Loucy (cell line): ENCODE results near the gene MTMR10.

Experiments used
- H2AFZ ChIP-seq: fragments of 200-600 bp; sonication (generic); 2 replicates; pipeline ENCODE4 v1.6.0; 2016; ENCODE audit warnings: antibody characterized with exemption, mild to moderate bottlenecking, low read length, moderate library complexity
- H3F3A ChIP-seq: fragments of 200-600 bp; 2 replicates; pipeline ENCODE4 v1.6.0; 2016; ENCODE audit warnings: antibody characterized with exemption, low read depth, mild to moderate bottlenecking
- H3K27me3 ChIP-seq: fragments of 200-600 bp; sonication (generic); 2 replicates; pipeline ENCODE4 v1.6.1; 2014; ENCODE audit warnings: low read length, mild to moderate bottlenecking; ENCODE audit not compliant: insufficient read depth, poor library complexity, severe bottlenecking
- H3K36me3 ChIP-seq: fragments of 200-600 bp; sonication (generic); 2 replicates; pipeline ENCODE4 v1.6.1; 2016; ENCODE audit warnings: low read length; ENCODE audit not compliant: insufficient read depth
- H3K4me1 ChIP-seq: fragments of 200-600 bp; sonication (generic); 2 replicates; pipeline ENCODE4 v1.5.1; 2014; ENCODE audit warnings: low read length, mild to moderate bottlenecking; ENCODE audit not compliant: insufficient read depth, poor library complexity, severe bottlenecking
- H3K4me2 ChIP-seq: fragments of 200-600 bp; sonication (generic); 2 replicates; pipeline ENCODE4 v1.6.0; 2014; ENCODE audit warnings: antibody characterized with exemption, low read length, low read depth, mild to moderate bottlenecking; ENCODE audit not compliant: poor library complexity, severe bottlenecking
- H3K4me3 ChIP-seq: fragments of 200-600 bp; sonication (generic); 2 replicates; pipeline ENCODE4 v1.5.1; 2014; ENCODE audit warnings: low read length, mild to moderate bottlenecking, mixed read lengths; ENCODE audit not compliant: poor library complexity, severe bottlenecking
- H3K79me2 ChIP-seq: fragments of 200-600 bp; sonication (generic); 2 replicates; pipeline ENCODE4 v1.6.1; 2014; ENCODE audit warnings: low read length; ENCODE audit not compliant: insufficient read depth
- H3K9ac ChIP-seq: fragments of 200-600 bp; sonication (generic); 2 replicates; pipeline ENCODE4 v1.6.0; 2014; ENCODE audit warnings: mild to moderate bottlenecking, low read depth, low read length, moderate library complexity; ENCODE audit not compliant: poor library complexity, severe bottlenecking
- H3K9me2 ChIP-seq: fragments of 200-600 bp; sonication (generic); replicated peaks from 2 replicates; pipeline ENCODE4 v1.6.1; 2016; ENCODE audit warnings: low read depth, low read length, mixed read lengths
- H3K9me3 ChIP-seq: fragments of 200-600 bp; sonication (generic); 2 replicates; pipeline ENCODE4 v1.6.1; 2014; ENCODE audit warnings: mild to moderate bottlenecking, antibody characterized with exemption, low read length, low read depth; ENCODE audit not compliant: insufficient read depth
- H4K20me1 ChIP-seq: fragments of 200-600 bp; sonication (generic); 2 replicates; pipeline ENCODE4 v1.6.0; 2014; ENCODE audit warnings: antibody characterized with exemption, low read length, mild to moderate bottlenecking; ENCODE audit not compliant: insufficient read depth, poor library complexity, severe bottlenecking
- CTCF ChIP-seq: fragments of 200-600 bp; sonication (generic); conservative IDR thresholded peaks from 2 replicates; pipeline ENCODE4 v1.5.1; 2014; ENCODE audit warnings: mild to moderate bottlenecking, antibody characterized with exemption, low read length
- EZH2phosphoT487 ChIP-seq: fragments of 200-600 bp; IDR thresholded peaks from 2 replicates; pipeline ENCODE4 v1.6.1; 2018; ENCODE audit warnings: antibody characterized with exemption, mild to moderate bottlenecking, moderate library complexity, borderline replicate concordance

Gene MTMR10

GRCh38 chr15:30997270-30997669, 5.8 kb upstream of the MTMR10 start:
- no peaks in the 10 kb centered on the region for H3K36me3 ChIP-seq
- no peak overlapping the region for H3K4me2 ChIP-seq
- H3K4me1 ChIP-seq: peaks cover 42% of the 10 kb centered on the region
- H2AFZ ChIP-seq: no peak overlapping the region
- H3K79me2 ChIP-seq: no peaks in the 10 kb centered on the region
- no peaks in the 10 kb centered on the region for H3K9me2 ChIP-seq
- H3F3A ChIP-seq: no peaks in the 10 kb centered on the region
- no peak overlapping the region for H3K4me3 ChIP-seq
- H3K27me3 ChIP-seq: no peaks in the 10 kb centered on the region
- no peaks in the 10 kb centered on the region for H4K20me1 ChIP-seq
- no peak for TF ChIP-seq EZH2phosphoT487
- 0 out of 2 replicates have a peak, but pooled peaks have one; percentile 24 for TF ChIP-seq CTCF
- no peak overlapping the region for H3K9ac ChIP-seq
- H3K9me3 ChIP-seq: no peaks in the 10 kb centered on the region

- Histone ChIP-seq H3F3A (no peaks in the 10 kb centered on the region), H3K9me3 (no peaks in the 10 kb centered on the region), H2AFZ (peak overlapping the region; percentile 89), H4K20me1 (peaks cover 16% of the 10 kb centered on the region), H3K4me1 (peaks cover 53% of the 10 kb centered on the region), H3K9me2 (no peaks in the 10 kb centered on the region), H3K4me2 (peak overlapping the region; percentile 90), H3K9ac (peak overlapping the region; percentile 90), H3K4me3 (peak overlapping the region; percentile 86), H3K27me3 (no peaks in the 10 kb centered on the region), H3K79me2 (peaks cover 37% of the 10 kb centered on the region), H3K36me3 (no peaks in the 10 kb centered on the region)
- no peak for TF ChIP-seq CTCF
- TF ChIP-seq EZH2phosphoT487: no peak
These were observed 929 bp upstream of the MTMR10 start for GRCh38 chr15:30992249-30992864.

- H3K27me3 ChIP-seq: no peaks in the 10 kb centered on the region
- H3K4me2 ChIP-seq: peak overlapping the region; percentile 92
- H3K4me1 ChIP-seq: peaks cover 63% of the 10 kb centered on the region
- peaks cover 4% of the 10 kb centered on the region; the same call in 1 of the 2 replicates for H3K36me3 ChIP-seq
- H3K9me2 ChIP-seq: no peaks in the 10 kb centered on the region
- H3F3A ChIP-seq: no peaks in the 10 kb centered on the region
- peak overlapping the region; percentile 90 for H3K9ac ChIP-seq
- peaks cover 53% of the 10 kb centered on the region for H3K79me2 ChIP-seq
- H2AFZ ChIP-seq: peak overlapping the region; percentile 71
- peak overlapping the region; percentile 86 for H3K4me3 ChIP-seq
- no peak for TF ChIP-seq EZH2phosphoT487
- TF ChIP-seq CTCF: no peak; the same call in 1 of the 2 replicates
- no peaks in the 10 kb centered on the region for H3K9me3 ChIP-seq
- H4K20me1 ChIP-seq: peaks cover 20% of the 10 kb centered on the region
These were observed 778 bp downstream of the MTMR10 start for GRCh38 chr15:30990446-30991254.
